Right ventricle myocardium inferior (tissue), 1 donor: ENCODE measurements around the gene APBB1IP. TPM values are rescaled to one million over a fixed set of nuclear protein-coding genes. Genes with fewer than 3 reads are reported as not detected.
"Not testable (repeated sequence)": the region's sequence is repeated elsewhere in the genome, so short reads cannot be mapped to it uniquely, and the experiment has no call there.

Experiments
- ATAC-seq: fragments of 200-7000 bp; cut with Tn5 transposase; one replicate; pipeline ENCODE4 v1.9.1; 2020; ENCODE audit warnings: mild to moderate bottlenecking, moderate library complexity
- DNase-seq: peaks from one replicate; pipeline ENCODE4 v3.0.0; 2021; ENCODE audit errors: missing footprints
- intact Hi-C: fragments of 100-400 bp; cut with DNase I; formaldehyde crosslinking; loops from one replicate; pipeline ENCODE4 v1.11.0; 2022
- total RNA-seq: library from RNA; stranded (reverse); fragmentation: NEBNext Ultra II Directional; extraction: Animal tissue kit (Norgen Biotek cat#: 25700); gene quantifications from one replicate; pipeline ENCODE4 v1.2.1, GENCODE V29; 2021
- donor health status: DM: no; HTN: yes; CAD: no; lungs with severe emphysema.

APBB1IP gene
- total RNA-seq, 1 donor from 2014 or later: 4.8 TPM

DNA sequence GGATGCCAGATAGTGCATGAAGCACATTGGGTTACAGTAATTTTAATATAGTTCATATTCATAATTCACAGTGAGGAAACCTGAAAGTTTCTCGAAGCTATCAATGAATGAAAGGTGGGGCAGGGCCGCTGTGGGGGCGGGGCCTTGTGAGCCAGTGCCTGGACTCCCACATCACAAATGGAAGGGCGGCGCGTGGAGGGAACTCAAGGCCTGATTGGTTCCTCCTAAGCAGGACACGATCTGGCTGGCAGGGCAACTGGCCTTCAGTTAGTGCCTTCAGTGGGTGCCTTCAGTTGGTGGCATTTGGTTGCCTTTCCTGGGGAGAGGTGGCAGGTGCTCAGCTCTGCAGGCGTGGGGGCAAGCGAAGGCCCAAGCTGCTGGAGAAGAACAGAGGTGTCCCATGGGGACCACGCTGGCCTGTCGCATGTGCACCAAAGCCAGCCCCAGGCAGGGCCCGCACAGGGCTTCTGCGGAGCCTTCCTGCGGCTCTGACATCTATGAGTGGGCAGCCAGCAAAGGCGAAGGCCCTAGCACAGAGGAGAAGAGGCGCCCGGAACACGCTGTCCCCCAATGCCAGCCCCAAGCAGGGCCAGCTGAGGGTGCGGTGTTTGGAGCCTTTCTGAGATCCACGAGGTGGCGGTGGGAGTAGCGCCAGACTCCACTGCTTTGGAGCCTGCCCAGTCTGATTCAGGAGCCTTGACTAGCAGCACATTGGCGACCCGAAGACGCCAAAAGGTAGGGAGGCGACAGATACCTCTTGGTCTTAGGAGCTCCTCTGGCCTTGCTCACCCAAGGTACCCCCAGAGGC, 141.3 kb downstream of the APBB1IP start:
- peak; percentile 55 for DNase-seq
- intact Hi-C loops: no loop called here
- ATAC-seq: no peak

DNA sequence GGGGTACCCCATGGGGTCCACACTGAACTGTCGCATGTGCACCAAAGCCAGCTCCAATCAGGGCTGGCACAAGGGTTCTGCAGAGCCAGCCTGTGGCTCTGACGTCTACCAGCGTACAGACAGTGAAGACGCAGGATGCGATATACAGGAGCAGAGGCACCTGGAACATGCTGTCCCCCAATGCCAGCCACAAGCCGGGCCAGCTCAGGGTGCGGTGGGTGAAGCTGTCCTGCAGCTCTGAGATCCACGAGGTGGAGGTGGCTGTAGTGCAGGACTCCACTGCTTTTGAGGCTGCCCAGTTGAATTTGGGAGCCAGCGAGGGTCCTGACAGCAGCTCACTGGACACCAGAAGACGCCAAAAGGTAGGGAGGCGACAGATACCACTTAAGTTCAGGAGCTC, 148.1 kb downstream of the APBB1IP start:
- intact Hi-C loops: no loop called here
- DNase-seq (peak; percentile 28), ATAC-seq (no peak)

DNA sequence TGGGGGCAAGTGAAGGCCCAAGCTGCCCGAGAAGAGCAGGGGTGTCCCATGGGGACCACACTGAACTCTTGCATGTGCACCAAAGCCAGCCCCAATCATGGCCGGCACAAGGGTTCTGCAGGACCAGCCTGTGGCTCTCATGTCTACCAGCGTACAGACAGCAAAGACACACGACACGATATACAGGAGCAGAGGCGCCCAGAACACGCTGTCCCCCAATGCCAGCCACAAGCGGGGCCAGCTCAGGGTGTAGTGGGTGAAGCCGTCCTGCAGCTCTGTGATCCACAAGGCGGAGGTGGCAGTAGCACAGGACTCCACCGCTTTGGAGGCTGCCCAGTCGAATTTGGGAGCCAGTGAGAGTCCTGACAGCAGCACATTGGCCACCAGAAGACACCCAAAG, 150.5 kb downstream of the APBB1IP start:
- intact Hi-C loops: no loop called here
- DNase-seq: peak; percentile 21
- no peak for ATAC-seq

DNA sequence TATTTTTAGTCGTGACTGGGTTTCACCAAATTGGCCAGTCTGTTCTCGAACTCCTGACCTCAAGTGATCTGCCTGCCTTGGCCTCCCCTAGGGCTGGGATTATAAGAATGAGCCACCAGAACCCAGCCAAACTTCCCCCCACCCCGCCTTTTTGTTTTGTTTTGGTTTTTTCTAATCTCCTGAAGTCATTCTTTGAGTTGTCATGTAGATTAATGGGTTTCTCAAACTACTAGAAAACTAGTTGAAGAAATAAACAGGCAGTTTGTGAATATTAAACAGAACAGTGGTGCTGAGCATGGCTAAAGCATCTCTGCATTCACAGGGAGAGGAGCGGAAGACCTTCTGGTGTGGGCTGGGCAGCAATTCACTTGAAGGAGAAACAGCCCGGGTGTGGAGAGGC, 151.7 kb downstream of the APBB1IP start:
- intact Hi-C loops, DNase-seq, ATAC-seq: not testable (repeated sequence)

- no peak for ATAC-seq
- DNase-seq: no peak
- intact Hi-C loops: no loop called here
Observed at GRCh38 chr10:26593896-26594295, 155.8 kb downstream of the APBB1IP start.

- not testable (repeated sequence) for DNase-seq, ATAC-seq
- intact Hi-C loops: loop anchor here (10.0 kb wide), 1 partner anchor 282 kb away; no protein-coding TSS in a partner anchor
Observed at GRCh38 chr10:26603283-26603682, 165.1 kb downstream of the APBB1IP start.

DNA sequence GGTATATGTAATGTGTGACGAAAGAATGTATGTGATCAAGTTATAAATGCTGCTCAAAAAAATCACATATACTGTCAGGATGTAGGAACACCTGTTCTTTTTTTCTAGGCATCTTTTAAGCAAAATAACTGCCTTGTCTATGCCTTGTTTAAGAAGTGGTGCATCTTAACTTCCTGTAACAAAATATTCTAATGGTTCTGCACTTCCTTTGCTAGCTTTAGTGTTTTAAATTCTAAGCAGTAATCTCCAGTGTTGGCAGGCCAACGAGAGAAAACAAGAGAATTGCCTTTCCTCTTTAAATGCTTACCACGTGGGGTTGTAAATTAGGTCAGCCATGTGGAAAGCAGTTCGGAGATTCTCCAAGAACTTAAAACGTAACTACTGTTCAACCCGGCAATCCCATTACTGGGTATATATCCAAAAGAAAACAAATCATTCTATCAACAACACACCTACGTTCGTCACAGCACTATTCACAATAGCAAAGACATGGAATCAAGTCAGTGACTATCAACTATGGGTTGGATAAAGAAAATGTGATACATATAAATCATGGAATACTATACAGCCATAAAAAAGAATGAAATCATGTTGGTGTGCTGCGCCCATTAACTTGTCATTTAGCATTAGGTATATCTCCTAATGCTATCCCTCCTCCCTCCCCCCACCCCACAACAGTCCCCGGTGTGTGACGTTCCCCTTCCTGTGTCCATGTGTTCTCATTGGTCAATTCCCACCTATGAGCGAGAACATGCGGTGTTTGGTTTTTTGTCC, 166.4 kb downstream of the APBB1IP start:
- not testable (repeated sequence) for ATAC-seq, DNase-seq
- intact Hi-C loops: loop anchor here (10.0 kb wide), 1 partner anchor 280 kb away; no protein-coding TSS in a partner anchor

DNA sequence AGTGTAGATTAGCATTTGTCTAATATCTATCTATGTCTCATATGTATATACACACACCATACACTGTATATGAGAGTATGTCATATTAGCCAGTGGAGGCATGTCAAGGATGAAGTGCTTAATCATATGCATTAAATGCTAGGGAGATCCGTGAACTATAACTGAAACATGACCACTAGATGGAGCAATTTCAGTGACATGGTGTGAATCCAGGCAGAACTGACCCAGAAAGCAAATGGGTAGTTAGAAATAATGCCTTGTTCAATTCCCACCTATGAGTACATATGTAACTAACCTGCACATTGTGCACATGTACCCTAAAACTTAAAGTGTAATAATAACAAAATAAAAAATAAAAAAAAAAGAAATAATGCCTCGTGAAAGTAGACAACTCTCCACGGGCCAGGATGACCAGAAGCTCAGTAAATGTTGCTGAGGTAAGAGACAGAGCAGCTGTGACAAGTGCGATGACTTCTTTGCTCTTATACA, 168.3 kb downstream of the APBB1IP start:
- intact Hi-C loops: loop anchor here (10.0 kb wide), 1 partner anchor 278 kb away; no protein-coding TSS in a partner anchor
- not testable (repeated sequence) for ATAC-seq, DNase-seq

DNA sequence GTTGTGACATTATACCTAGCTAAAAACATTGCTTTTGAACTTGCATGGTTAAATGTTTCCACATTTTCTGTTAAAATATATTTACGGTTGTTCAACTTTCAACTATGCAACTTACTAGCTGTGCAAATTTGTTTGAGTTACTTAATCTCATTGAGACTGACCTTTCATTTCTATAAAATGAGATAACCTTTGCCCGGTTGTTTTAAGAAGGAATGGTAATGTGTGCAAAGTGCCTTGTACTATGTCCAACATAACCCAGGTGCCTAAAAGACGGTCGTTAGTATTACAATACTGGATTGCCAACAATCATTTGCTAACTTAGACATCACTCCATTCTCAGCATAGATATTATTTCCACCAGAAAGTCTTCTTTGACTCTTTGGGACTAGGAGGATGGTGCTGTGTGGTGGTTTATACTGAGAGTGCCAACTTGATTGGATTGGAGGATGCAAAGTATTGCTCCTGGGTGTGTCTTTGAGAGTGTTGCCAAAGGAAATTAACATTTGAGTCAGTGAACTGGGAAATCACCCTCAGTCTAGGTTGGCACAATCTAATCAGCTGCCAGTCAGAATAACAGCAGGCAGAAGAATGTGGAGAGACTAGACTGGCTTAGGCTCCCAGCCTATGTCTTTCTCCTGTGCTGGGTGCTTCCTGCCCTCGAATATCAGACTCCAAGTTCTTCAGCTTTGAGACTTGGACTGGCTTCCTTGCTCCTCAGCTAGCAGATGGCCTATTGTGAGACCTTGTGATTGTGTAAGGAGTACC, 174.2 kb downstream of the APBB1IP start:
- intact Hi-C loops: no loop called here
- no peak for DNase-seq
- ATAC-seq: no peak

Other genes starting within 250 kb of the APBB1IP start
- not detected for gene GAD2, start 221.6 kb upstream of the APBB1IP start, total RNA-seq